ENCODE measurements around the gene EXO5. TPM values are rescaled to one million over a fixed set of nuclear protein-coding genes. Genes with fewer than 3 reads are reported as not detected.
"Not testable (repeated sequence)": the region's sequence is repeated elsewhere in the genome, so short reads cannot be mapped to it uniquely, and the experiment has no call there.

The EXO5 gene
- total RNA-seq, 1 donor, result 15.1 TPM

DNA sequence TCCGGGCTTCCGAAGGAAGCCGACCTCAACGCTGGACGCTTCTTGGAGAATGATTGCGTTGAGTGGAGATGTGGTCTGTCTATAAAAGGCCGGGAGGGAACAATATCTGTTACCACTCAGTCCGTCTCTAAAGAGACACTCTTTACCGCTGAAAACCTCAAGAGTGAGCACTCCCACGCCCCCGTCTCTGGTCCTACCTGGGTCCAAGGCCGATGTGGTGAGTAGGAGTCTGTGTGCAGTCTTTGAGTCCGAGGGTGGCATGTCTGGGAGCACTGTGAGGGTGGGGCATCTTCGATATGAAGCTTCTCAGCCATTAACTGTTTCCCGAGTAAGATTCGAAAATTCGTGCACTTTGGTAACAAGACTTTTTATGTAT, 30.9 kb upstream of the EXO5 start:
- peak; percentile 33 for DNase-seq (ENCODE audit: low read depth)

DNA sequence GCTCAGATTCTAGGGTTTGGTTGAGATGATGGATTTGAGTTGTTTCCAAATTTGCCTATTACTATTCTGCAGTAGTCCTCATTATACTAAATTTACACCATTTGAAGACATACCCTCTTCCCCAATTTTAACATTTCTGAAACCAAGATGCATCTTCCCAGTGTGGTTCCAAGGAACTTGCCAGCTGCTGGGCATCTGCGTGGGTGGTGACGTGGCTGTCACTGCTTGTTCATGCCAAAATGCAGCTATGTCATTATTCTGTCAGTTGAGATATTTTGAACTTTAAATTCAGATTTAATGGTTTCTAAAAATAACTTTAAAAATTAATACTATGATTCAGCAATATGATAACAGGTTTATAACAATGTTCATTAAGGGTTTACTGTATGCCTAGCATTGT, 30.3 kb upstream of the EXO5 start:
- peak overlapping the region; percentile 78 for H3K4me3 ChIP-seq (ENCODE audit: low read depth, low read length)
- TF ChIP-seq, protein P1, sequence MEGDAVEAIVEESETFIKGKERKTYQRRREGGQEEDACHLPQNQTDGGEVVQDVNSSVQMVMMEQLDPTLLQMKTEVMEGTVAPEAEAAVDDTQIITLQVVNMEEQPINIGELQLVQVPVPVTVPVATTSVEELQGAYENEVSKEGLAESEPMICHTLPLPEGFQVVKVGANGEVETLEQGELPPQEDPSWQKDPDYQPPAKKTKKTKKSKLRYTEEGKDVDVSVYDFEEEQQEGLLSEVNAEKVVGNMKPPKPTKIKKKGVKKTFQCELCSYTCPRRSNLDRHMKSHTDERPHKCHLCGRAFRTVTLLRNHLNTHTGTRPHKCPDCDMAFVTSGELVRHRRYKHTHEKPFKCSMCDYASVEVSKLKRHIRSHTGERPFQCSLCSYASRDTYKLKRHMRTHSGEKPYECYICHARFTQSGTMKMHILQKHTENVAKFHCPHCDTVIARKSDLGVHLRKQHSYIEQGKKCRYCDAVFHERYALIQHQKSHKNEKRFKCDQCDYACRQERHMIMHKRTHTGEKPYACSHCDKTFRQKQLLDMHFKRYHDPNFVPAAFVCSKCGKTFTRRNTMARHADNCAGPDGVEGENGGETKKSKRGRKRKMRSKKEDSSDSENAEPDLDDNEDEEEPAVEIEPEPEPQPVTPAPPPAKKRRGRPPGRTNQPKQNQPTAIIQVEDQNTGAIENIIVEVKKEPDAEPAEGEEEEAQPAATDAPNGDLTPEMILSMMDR (IDR thresholded peaks at IDR 0.05; ENCODE audit: insufficient read depth, low read length), result no peak
- no peak for DNase-seq (ENCODE audit: low read depth)

More for the DNA sequence above, 30.9 kb upstream of the EXO5 start:
- H3K4me3 ChIP-seq (ENCODE audit: low read depth, low read length), result peak overlapping the region; percentile 78
- TF ChIP-seq, protein P1 (IDR thresholded peaks at IDR 0.05; ENCODE audit: insufficient read depth, low read length), result no peak

DNA sequence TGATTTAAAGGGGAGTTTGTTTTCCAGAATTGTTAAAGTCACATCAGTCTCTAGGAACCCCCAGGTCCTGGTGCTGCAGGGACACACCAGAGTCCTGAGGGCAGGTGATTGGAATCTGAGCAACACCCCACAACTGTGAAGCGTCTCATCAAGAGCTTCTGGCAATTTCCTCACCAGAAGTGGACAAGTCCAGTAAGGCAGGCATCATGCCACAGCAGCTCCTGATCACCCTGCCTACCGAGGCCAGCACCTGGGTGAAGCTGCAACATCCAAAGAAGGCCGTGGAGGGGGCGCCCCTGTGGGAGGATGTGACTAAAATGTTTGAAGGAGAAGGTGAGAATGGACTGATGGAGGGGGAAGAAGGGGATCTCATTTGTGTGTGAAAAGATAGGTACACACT, 29.4 kb upstream of the EXO5 start:
- TF ChIP-seq, protein P1 (IDR thresholded peaks at IDR 0.05; ENCODE audit: insufficient read depth, low read length), result no peak
- H3K4me3 ChIP-seq (ENCODE audit: low read depth, low read length), result no peak overlapping the region
- no peak for DNase-seq (ENCODE audit: low read depth)

DNA sequence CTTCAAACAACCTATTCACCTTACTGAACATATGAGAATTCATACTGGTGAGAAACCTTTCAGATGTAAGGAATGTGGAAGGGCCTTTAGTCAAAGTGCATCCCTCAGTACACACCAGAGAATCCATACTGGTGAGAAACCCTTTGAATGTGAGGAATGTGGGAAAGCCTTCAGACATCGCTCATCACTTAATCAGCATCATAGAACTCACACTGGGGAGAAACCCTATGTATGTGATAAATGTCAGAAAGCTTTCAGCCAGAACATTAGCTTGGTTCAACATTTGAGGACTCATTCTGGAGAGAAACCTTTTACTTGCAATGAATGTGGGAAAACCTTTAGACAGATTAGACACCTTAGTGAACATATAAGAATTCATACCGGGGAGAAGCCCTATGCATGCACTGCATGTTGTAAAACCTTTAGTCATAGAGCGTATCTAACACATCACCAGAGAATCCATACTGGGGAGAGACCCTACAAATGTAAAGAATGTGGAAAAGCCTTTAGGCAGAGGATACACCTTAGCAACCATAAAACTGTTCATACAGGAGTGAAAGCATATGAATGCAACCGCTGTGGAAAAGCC, 13.2 kb upstream of the EXO5 start:
- DNase-seq (ENCODE audit: low read depth), result no peak
- TF ChIP-seq, protein P1 (IDR thresholded peaks at IDR 0.05; ENCODE audit: insufficient read depth, low read length), result no peak
- H3K4me3 ChIP-seq (ENCODE audit: low read depth, low read length), result no peak overlapping the region

DNA sequence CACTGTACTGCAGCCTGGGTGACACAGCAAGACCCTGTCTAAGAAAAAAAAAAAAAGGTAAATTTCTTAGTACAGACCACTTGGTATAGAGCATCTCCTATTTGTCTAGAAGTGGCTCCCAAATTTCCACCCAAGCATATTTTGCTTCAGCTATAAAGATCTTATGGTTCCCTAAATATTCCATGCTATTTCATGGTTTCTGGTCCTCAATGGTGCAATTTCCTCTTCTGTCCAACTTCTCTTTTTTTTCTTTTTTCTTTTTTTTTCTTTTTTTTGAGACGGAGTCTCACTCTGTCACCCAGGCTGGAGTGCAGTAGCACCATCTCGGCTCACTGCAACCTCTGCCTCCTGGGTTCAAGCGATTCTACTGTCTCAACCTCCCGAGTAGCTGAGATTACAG, 5.9 kb upstream of the EXO5 start:
- not testable (repeated sequence) for DNase-seq (ENCODE audit: low read depth); H3K4me3 ChIP-seq (ENCODE audit: low read depth, low read length)

DNA sequence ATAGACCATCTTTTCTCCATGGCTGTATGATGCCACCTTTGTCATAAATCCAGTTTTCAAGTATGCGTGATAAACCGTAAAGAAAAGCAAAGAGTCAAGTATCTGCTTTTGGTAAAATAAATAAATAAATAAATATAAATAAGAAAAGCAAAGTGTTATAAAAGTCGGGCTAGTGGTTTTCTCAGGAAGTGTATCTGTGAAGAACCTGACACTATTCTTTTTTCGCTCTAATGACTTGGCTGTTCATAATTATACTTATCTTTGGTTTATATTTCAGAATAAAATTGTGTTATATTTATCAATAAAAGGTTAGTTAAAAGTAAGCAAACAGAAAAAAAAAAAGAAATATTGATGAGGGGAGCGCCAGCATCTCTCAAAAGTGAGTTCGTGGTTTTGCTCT, 594 bp upstream of the EXO5 start:
- H3K4me3 ChIP-seq (ENCODE audit: low read depth, low read length), result peak overlapping the region; percentile 84
- peak; percentile 2 for DNase-seq (ENCODE audit: low read depth)
- TF ChIP-seq, protein P1 (IDR thresholded peaks at IDR 0.05; ENCODE audit: insufficient read depth, low read length), result no peak

DNA sequence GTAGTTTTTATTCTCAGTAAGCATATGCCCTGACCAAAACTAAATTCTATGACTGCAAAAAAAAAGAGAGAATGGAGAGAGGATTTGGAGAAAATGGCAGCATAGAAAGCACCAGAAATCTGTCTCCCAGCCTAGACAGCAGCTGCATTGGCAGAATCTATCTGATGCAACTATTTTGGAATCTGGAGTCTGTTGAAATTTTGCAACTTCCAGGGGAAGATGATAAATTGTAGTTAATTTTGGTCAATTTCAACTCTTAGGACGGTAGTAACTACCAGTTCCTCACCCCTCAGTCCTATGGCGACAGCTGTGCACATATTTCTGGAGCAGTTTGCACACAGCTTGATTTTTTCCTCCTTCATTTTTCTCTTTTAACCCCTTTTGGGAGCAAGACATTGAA, 10.9 kb downstream of the EXO5 start:
- peak; percentile 3 for DNase-seq (ENCODE audit: low read depth)
- TF ChIP-seq, protein P1 (IDR thresholded peaks at IDR 0.05; ENCODE audit: insufficient read depth, low read length), result no peak
- no peak overlapping the region for H3K4me3 ChIP-seq (ENCODE audit: low read depth, low read length)

Data from fibroblast of the aortic adventitia (primary cell).